HepG2 (cell line): Measurements from ENCODE around the gene RNF25. TPM values are rescaled to one million over a fixed set of nuclear protein-coding genes. Genes with fewer than 3 reads are reported as not detected.

Experiments
- ARID5B ChIP-seq: IDR thresholded peaks from 2 replicates; pipeline ENCODE4 v1.4.0; 2020; ENCODE audit warnings: mild to moderate bottlenecking, missing genetic modification reagents
- BCL3 ChIP-seq: sonication (generic); formaldehyde crosslinking; IDR thresholded peaks from 2 replicates; pipeline ENCODE4 v1.5.1; 2020; ENCODE audit warnings: mild to moderate bottlenecking, missing genetic modification reagents, moderate library complexity
- HES4 ChIP-seq: sonication (generic); formaldehyde crosslinking; IDR thresholded peaks from 2 replicates; pipeline ENCODE4 v1.9.0; 2021; ENCODE audit warnings: mild to moderate bottlenecking, missing genetic modification reagents, borderline replicate concordance
- KLF15 ChIP-seq: sonication (generic); formaldehyde crosslinking; IDR thresholded peaks from 2 replicates; pipeline ENCODE4 v1.8.1; 2023; ENCODE audit warnings: borderline replicate concordance, mild to moderate bottlenecking, inconsistent platforms, missing genetic modification reagents, mixed read lengths
- YEATS2 ChIP-seq: sonication (generic); formaldehyde crosslinking; IDR thresholded peaks from 2 replicates; pipeline ENCODE4 v1.4.0; 2020; ENCODE audit warnings: missing genetic modification reagents, borderline replicate concordance
- ZBED4 ChIP-seq: sonication (generic); formaldehyde crosslinking; IDR thresholded peaks from 2 replicates; pipeline ENCODE4 v1.4.0; 2020; ENCODE audit warnings: missing genetic modification reagents, borderline replicate concordance
- ZFP91 ChIP-seq: sonication (generic); formaldehyde crosslinking; IDR thresholded peaks from 2 replicates; pipeline ENCODE4 v1.9.0; 2022; ENCODE audit warnings: missing genetic modification reagents, mild to moderate bottlenecking, borderline replicate concordance
- ZNF136 ChIP-seq: sonication (generic); formaldehyde crosslinking; IDR thresholded peaks from 2 replicates; pipeline ENCODE4 v1.8.1; 2022; ENCODE audit warnings: low read depth, mild to moderate bottlenecking, moderate library complexity, missing genetic modification reagents
- ZNF276 ChIP-seq: sonication (generic); formaldehyde crosslinking; IDR thresholded peaks from 2 replicates; pipeline ENCODE4 v1.4.0; 2020; ENCODE audit warnings: mild to moderate bottlenecking, low read depth, missing genetic modification reagents
- ZNF780A ChIP-seq: sonication (generic); formaldehyde crosslinking; IDR thresholded peaks from 2 replicates; pipeline ENCODE4 v1.8.0; 2022; ENCODE audit warnings: mild to moderate bottlenecking, missing genetic modification reagents, moderate library complexity
- ZNF800 ChIP-seq: sonication (generic); formaldehyde crosslinking; IDR thresholded peaks from 2 replicates; pipeline ENCODE4 v1.4.0; 2020; ENCODE audit warnings: missing genetic modification reagents
- polyA plus RNA-seq, 8 experiments: library from polyadenylated mRNA; depleted of rRNA in 3 of 8; stranded (reverse) in 7 of 8; unstranded in 1 of 8; fragments of >200 nt; fragmentation: Illumina TruSeq in 4 of 8; extraction: Trizol in 4 of 8; gene quantifications; 2 replicates each; pipeline versions ENCODE4 v1.2.1 to v1.2.3, GENCODE V29; 2011 to 2016; ENCODE audit warnings: low read depth in 4 of 8, missing spikeins in 1 of 8, mixed read lengths in 1 of 8; ENCODE audit not compliant: insufficient read depth in 1 of 8
- total RNA-seq, 5 experiments: library from RNA; depleted of rRNA; stranded (reverse); fragments of >200 nt; fragmentation: Illumina TruSeq; extraction: Trizol; gene quantifications; 2 replicates each; pipeline ENCODE4 v1.2.3, GENCODE V29; 2016; ENCODE audit warnings: low read depth in 1 of 5

RNF25 gene
- total and polyA plus RNA-seq, 2 of the 13 experiments (the other 11 are each of a cell fraction or from before 2014, with no cell fraction given) = 37.0 to 87.6 TPM

- TF ChIP-seq BCL3 (CRISPR knock-in tag) = peak; percentile 92
- peak; percentile 70; the same call in 1 of the 2 replicates for TF ChIP-seq HES4 (CRISPR knock-in tag)
- TF ChIP-seq ZBED4 (CRISPR knock-in tag) = peak; percentile 46
- no peak for TF ChIP-seq ZNF780A
- TF ChIP-seq YEATS2 (CRISPR knock-in tag) = peak; percentile 90
- TF ChIP-seq KLF15 = peak; percentile 83
- peak; percentile 73 for TF ChIP-seq ZNF276
- peak; percentile 80 for TF ChIP-seq ARID5B (CRISPR knock-in tag)
- TF ChIP-seq ZNF136 (CRISPR knock-in tag) = peak; percentile 92
- TF ChIP-seq ZFP91 = peak; percentile 97
- TF ChIP-seq ZNF800 = peak; percentile 95
These were observed 39.1 kb upstream of the RNF25 start, which contains the start of gene TTLL4 (continued) for GRCh38 chr2:218710687-218711549.
